Esophagus squamous epithelium (tissue), 5 donors: ENCODE results near the gene LRP1B. TPM values are rescaled to one million over a fixed set of nuclear protein-coding genes. Genes with fewer than 3 reads are reported as not detected.

Experiments used
- DNase-seq: peaks from one replicate; lab custom pipeline; 2025; lab: John Stamatoyannopoulos, UW
- H3K27ac ChIP-seq, 4 donors: fragments of 200-600 bp; sonication (generic); one replicate each; pipeline ENCODE4 v1.5.1; 2016 to 2019; ENCODE audit warnings: mild to moderate bottlenecking in 1 of 4
- H3K27me3 ChIP-seq, 4 donors: fragments of 200-600 bp; sonication (generic); 1 replicate in 3 of 4; 2 replicates in 1 of 4; pipeline versions ENCODE4 v1.5.1 to v1.6.0; 2017 to 2021; ENCODE audit warnings: antibody characterized with exemption in 1 of 4
- H3K36me3 ChIP-seq, 3 donors: fragments of 200-600 bp; sonication (generic); one replicate each; pipeline ENCODE4 v1.5.1; 2016 to 2019
- H3K4me1 ChIP-seq, 3 donors: fragments of 200-600 bp; sonication (generic); one replicate each; pipeline ENCODE4 v1.5.1; 2017 to 2019
- H3K4me3 ChIP-seq, 4 donors: fragments of 200-600 bp; sonication (generic); 1 replicate in 3 of 4; 2 replicates in 1 of 4; pipeline ENCODE4 v1.5.1; 2016 to 2019; ENCODE audit warnings: mild to moderate bottlenecking in 2 of 4, moderate library complexity in 1 of 4
- H3K9me3 ChIP-seq, 3 donors: fragments of 200-600 bp; sonication (generic); one replicate each; pipeline ENCODE4 v1.5.1; 2016 to 2019
- POLR2A ChIP-seq, 4 donors: fragments of 450-650 bp; IDR thresholded peaks; one replicate each; pipeline ENCODE4 v1.6.1; 2017; ENCODE audit warnings: antibody characterized with exemption in 4 of 4, mild to moderate bottlenecking in 4 of 4, moderate library complexity in 3 of 4
- WGBS, 2 donors: methylation state at CpG; one replicate each; pipeline ENCODE4 v1.1.5; 2018; 5-methylcytosine and 5-hydroxymethylcytosine counted together
- intact Hi-C: fragments of 100-400 bp; cut with DNase I; formaldehyde crosslinking; loops from one replicate; pipeline ENCODE4 v1.15.0; 2022
- total RNA-seq, 4 donors: library from RNA; depleted of rRNA; stranded (reverse); fragments of >200 nt; gene quantifications; one replicate each; pipeline ENCODE4 v1.1.0, GENCODE V29; 2016
- TF ChIP-seq, protein P1 (sequence below), 6 experiments: fragments of 450-650 bp in 4 of 6; fragments of 200-600 bp in 2 of 6; sonication (generic) in 2 of 6; IDR thresholded peaks; one replicate each; pipeline ENCODE4 v1.5.1; 2016 to 2019; ENCODE audit warnings: antibody characterized with exemption in 6 of 6, mild to moderate bottlenecking in 4 of 6, moderate library complexity in 4 of 6
- donor health status: DM: yes; HTN: yes; CAD: no.

Gene LRP1B
- total RNA-seq, 4 donors from 2014 or later, result 0.04 to 1.1 (median 0.23) TPM

DNA sequence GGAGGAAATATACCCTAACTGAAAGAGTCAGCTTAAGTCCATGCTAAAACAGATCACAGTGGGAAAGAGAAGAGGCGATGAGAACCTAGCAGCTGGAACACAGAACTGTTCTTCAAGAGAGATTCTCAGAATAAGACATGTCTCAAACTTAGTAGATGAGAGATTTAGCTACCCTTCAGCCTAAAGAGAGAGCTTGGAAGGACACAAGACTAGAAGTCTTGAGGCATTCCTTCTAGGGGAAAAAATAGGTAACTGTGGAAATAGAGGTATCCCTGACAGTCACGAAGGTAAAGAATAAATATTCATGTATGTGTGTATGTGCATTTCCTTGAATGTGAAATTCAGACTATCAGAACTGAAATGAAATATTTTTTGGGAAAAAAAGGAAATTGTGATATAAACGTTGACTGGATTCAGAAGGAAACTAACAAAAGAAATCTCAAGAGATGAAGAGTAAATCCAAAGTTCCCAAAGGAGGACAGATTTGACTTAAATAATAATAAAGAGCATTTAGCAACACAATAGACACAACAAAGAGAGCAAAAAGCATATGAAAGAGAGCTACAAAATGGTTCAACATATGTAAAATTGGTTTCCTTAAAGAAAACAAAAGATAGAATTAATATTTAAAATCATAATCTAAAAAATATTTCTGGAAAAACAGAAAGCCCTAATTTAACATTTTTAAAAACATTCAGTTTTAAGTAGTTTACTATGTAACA, 258.7 kb downstream of the LRP1B start:
- WGBS, 2 donors, result 43 to 49% methylated on average over 3 of the region's 3 CpGs
- H3K36me3 ChIP-seq, result no peaks in the 10 kb centered on the region
- intact Hi-C loops, result no loop called here
- no peak overlapping the region for H3K4me3 ChIP-seq
- no peak for DNase-seq
- no peak overlapping the region for H3K27ac ChIP-seq
- no peaks in the 10 kb centered on the region for H3K27me3 ChIP-seq
- TF ChIP-seq, protein P1, sequence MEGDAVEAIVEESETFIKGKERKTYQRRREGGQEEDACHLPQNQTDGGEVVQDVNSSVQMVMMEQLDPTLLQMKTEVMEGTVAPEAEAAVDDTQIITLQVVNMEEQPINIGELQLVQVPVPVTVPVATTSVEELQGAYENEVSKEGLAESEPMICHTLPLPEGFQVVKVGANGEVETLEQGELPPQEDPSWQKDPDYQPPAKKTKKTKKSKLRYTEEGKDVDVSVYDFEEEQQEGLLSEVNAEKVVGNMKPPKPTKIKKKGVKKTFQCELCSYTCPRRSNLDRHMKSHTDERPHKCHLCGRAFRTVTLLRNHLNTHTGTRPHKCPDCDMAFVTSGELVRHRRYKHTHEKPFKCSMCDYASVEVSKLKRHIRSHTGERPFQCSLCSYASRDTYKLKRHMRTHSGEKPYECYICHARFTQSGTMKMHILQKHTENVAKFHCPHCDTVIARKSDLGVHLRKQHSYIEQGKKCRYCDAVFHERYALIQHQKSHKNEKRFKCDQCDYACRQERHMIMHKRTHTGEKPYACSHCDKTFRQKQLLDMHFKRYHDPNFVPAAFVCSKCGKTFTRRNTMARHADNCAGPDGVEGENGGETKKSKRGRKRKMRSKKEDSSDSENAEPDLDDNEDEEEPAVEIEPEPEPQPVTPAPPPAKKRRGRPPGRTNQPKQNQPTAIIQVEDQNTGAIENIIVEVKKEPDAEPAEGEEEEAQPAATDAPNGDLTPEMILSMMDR (IDR thresholded peaks at IDR 0.05), result no peak
- H3K9me3 ChIP-seq, result no peaks in the 10 kb centered on the region
- H3K4me1 ChIP-seq, result no peaks in the 10 kb centered on the region

DNA sequence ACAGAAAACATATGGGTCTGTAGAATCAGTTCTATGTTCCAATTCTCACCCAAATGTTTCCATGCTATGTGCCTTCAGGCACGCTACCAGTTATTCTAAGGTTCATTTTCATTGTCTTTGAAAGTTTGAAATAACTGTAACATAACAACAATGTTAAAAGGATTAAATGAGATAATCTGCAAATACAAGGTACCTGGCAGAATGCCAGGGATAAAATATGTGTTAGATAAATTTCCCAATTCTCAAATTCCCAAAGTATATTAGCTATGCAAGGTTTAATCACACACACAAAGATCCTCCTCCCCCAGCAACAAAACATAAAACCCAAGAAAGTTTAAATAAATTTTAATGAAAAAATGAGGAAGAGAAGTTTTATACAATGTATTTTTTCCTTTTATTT, 261.2 kb downstream of the LRP1B start:
- no peaks in the 10 kb centered on the region for H3K4me1 ChIP-seq
- intact Hi-C loops, result no loop called here
- no peaks in the 10 kb centered on the region for H3K27me3 ChIP-seq
- H3K27ac ChIP-seq, result no peak overlapping the region
- no peaks in the 10 kb centered on the region for H3K9me3 ChIP-seq
- DNase-seq, result no peak
- H3K36me3 ChIP-seq, result no peaks in the 10 kb centered on the region
- TF ChIP-seq POLR2A (IDR thresholded peaks at IDR 0.05), result no peak
- TF ChIP-seq, protein P1 (IDR thresholded peaks at IDR 0.05), result no peak
- WGBS, 2 donors, result 57 to 67% methylated on average over 1 of the region's 1 CpG
- no peak overlapping the region for H3K4me3 ChIP-seq

DNA sequence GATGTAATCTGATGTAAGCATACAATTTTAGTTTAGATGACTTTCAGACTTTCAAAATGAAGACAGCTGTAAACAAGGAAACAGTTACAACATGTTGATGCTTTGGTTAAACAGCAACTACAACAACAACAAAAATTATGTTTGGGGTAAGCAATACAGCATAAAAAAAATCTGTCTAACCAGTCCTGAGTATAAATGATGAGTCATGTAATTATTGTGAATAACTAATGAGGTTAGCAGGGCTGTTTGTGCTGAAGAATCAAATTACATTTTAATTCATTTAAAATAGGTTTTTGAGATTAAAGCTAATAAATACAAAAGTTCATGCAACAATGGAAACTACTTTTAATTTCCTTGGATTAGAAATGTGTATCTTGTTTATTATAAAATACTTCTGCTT, 266.9 kb downstream of the LRP1B start:
- Histone ChIP-seq H3K4me3 (no peak overlapping the region), H3K9me3 (no peaks in the 10 kb centered on the region), H3K27me3 (no peaks in the 10 kb centered on the region), H3K36me3 (no peaks in the 10 kb centered on the region), H3K4me1 (no peaks in the 10 kb centered on the region), H3K27ac (no peak overlapping the region)
- TF ChIP-seq POLR2A (IDR thresholded peaks at IDR 0.05), result no peak
- TF ChIP-seq, protein P1 (IDR thresholded peaks at IDR 0.05), result no peak
- intact Hi-C loops, result no loop called here
- no peak for DNase-seq

DNA sequence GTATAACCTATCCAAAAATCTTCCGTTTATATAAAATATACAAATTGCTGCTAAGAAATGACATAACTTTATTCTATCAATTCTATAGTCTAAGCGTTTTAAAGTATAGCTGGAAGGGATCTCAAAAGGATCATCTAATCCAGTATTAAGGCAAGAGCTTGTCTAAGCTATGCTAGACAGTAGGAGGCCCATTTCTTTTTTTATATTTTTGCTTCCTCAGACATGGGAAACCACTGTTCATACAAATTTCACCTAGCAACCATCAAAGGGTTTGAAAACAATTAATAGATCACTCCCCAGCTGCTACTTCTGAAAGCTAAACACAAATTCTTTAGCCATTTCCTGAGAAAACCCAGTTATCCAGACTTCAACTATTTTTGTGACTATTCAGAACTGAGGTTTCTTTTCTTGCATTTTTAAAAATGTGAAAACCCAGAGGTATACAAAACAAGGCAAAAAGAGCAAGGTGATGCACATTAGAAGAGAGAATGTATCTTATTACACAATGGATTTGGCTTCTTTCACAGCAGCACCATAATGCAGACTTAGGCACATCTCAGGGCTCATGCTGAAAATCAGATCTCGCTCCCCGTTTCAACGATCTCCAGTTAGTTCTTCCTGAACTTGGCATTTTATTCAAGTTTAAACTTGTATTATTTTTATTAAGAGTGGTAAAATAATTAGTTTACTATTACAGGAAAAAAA, 274.4 kb downstream of the LRP1B start:
- H3K27me3 ChIP-seq, result no peaks in the 10 kb centered on the region
- intact Hi-C loops, result no loop called here
- WGBS, 2 donors, result 56 to 69% methylated on average over 5 of the region's 5 CpGs
- DNase-seq, result no peak
- no peaks in the 10 kb centered on the region for H3K36me3 ChIP-seq
- no peak overlapping the region for H3K4me3 ChIP-seq
- no peaks in the 10 kb centered on the region for H3K4me1 ChIP-seq
- TF ChIP-seq POLR2A (IDR thresholded peaks at IDR 0.05), result no peak
- TF ChIP-seq, protein P1 (IDR thresholded peaks at IDR 0.05), result no peak
- H3K27ac ChIP-seq, result no peak overlapping the region
- H3K9me3 ChIP-seq, result no peaks in the 10 kb centered on the region

DNA sequence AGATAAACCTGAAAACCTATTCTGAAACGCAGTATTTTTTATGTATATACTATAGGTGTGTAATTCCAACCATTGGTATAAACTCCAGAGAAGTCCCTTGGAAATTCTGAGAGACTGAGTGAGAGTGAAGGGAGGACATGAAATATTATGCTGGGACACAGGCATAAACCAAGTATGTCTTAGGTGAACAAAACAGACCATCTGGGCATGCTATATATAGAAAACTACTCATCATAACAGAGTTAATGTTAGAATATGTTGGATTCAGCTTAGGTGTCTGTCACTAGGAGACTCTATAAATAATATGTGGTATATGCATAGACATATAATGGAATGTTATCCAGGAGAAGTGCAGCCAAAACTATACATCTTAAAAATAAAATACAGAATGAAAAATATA, 282.6 kb downstream of the LRP1B start:
- no peak overlapping the region for H3K27ac ChIP-seq
- intact Hi-C loops, result no loop called here
- H3K27me3 ChIP-seq, result no peaks in the 10 kb centered on the region
- no peaks in the 10 kb centered on the region for H3K4me1 ChIP-seq
- no peak for DNase-seq
- H3K4me3 ChIP-seq, result no peak overlapping the region
- no peaks in the 10 kb centered on the region for H3K36me3 ChIP-seq
- no peak for TF ChIP-seq POLR2A (IDR thresholded peaks at IDR 0.05)
- TF ChIP-seq, protein P1 (IDR thresholded peaks at IDR 0.05), result no peak
- WGBS, 2 donors, result 70 to 74% methylated on average over 1 of the region's 1 CpG
- no peaks in the 10 kb centered on the region for H3K9me3 ChIP-seq
